Measurements from ENCODE around the gene MCF2L. TPM values are rescaled to one million over a fixed set of nuclear protein-coding genes. Genes with fewer than 3 reads are reported as not detected.

MCF2L gene
- total and polyA plus RNA-seq, 9 of the 15 experiments (the other 6 are each of a cell fraction or from before 2014, with no cell fraction given), result 0.05 to 0.25 (median 0.18) TPM; not detected in 5

DNA sequence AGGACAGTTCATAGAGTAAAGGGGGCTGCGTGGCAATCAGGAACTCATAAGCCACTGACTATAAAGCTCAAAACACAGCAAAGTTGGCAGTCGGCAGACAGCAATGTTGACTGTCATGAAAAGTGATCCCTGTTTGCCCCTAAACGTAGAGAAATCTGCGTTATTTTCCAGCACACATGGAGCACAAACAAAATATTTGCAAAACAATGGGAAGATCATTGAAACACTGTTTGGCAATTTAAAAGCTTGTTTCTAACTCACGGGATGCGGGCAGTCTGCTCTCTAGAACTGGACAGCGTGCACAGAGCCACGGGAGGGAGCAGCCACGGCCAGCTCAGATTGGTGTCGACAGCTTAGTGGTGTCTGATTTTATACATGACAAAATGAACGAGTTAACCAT is 130.1 kb downstream of the MCF2L start:
- Histone ChIP-seq H3K27ac (ENCODE audit: extremely low read depth, low read depth, low read length) (no peak overlapping the region), H4K20me1 (replicated peaks; ENCODE audit: control insufficient read depth, insufficient read depth, low read length) (peaks cover 2% of the 10 kb centered on the region; the same call in 1 of the 2 replicates), H3K79me2 (ENCODE audit: control insufficient read depth, insufficient read depth, low read length) (no peaks in the 10 kb centered on the region), H3K36me3 (ENCODE audit: control insufficient read depth, insufficient read depth, low read length) (no peaks in the 10 kb centered on the region), H3K9me1 (ENCODE audit: control insufficient read depth, insufficient read depth, low read length) (no peaks in the 10 kb centered on the region), H3K9me3 (replicated peaks; ENCODE audit: control insufficient read depth, insufficient read depth, low read depth, low read length) (no peaks in the 10 kb centered on the region), H3K9ac (ENCODE audit: insufficient read depth in 1 of 2, low read depth in 2 of 2, low read length in 2 of 2) (no peak overlapping the region), H3K4me3 (no peak overlapping the region), H3K27me3 (ENCODE audit: control insufficient read depth in 2 of 2, insufficient read depth in 2 of 2, low read length in 2 of 2) (peaks cover 29 to 79% of the 10 kb centered on the region in 2 experiments), H3K4me2 (ENCODE audit: insufficient read depth, low read length) (no peak overlapping the region), H2AFZ (ENCODE audit: low read depth, low read length) (no peak overlapping the region), H3K4me1 (replicated peaks in 1 of 2; ENCODE audit: control insufficient read depth in 2 of 2, insufficient read depth in 2 of 2, low read length in 2 of 2) (0 out of 5 replicates have a peak, but pooled peaks cover 0 to 4% of the 10 kb centered on the region in 2 experiments)
- WGBS (ENCODE audit: insufficient coverage, low coverage, missing lambda C conversion rate), result 2% methylated on average over 11 of the region's 11 CpGs
- ATAC-seq, result no peak
- FAIRE-seq, result no peak
- POLR2A ChIA-PET, result interaction anchor here (0.5 to 1.0 kb wide), 2 partner anchors 9 to 330 kb away, joined by 3 to 4 read pairs; no protein-coding TSS in a partner anchor
- CTCF ChIA-PET (ENCODE audit: low intra/inter-chr PET ratio), result no interaction called here
- in situ Hi-C loops (cut with MboI) (no loop called here), intact Hi-C loops (cut with micrococcal nuclease) (no loop called here)
- no peak for DNase-seq (ENCODE audit: extremely low read depth in 1 of 4, low spot score in 3 of 4)
- BruUV-seq (replicated peaks), result no TSS peak
- TF ChIP-seq, protein P1, sequence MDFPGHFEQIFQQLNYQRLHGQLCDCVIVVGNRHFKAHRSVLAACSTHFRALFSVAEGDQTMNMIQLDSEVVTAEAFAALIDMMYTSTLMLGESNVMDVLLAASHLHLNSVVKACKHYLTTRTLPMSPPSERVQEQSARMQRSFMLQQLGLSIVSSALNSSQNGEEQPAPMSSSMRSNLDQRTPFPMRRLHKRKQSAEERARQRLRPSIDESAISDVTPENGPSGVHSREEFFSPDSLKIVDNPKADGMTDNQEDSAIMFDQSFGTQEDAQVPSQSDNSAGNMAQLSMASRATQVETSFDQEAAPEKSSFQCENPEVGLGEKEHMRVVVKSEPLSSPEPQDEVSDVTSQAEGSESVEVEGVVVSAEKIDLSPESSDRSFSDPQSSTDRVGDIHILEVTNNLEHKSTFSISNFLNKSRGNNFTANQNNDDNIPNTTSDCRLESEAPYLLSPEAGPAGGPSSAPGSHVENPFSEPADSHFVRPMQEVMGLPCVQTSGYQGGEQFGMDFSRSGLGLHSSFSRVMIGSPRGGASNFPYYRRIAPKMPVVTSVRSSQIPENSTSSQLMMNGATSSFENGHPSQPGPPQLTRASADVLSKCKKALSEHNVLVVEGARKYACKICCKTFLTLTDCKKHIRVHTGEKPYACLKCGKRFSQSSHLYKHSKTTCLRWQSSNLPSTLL (IDR thresholded peaks at IDR 0.05), result no peak
- TF ChIP-seq LEF1 (IDR thresholded peaks at IDR 0.05) (no peak), CBFA2T2 (conservative IDR thresholded peaks at IDR 0.05) (no peak), BMI1 (IDR thresholded peaks at IDR 0.05; ENCODE audit: low read length) (0 out of 2 replicates have a peak, but pooled peaks have one; percentile 11), ZNF436 (CRISPR knock-in tag; IDR thresholded peaks at IDR 0.05) (no peak), XRCC3 (IDR thresholded peaks at IDR 0.05) (no peak), RBM17 (IDR thresholded peaks at IDR 0.05; ENCODE audit: borderline replicate concordance, low read depth, low read length) (no peak), CBX8 (IDR thresholded peaks at IDR 0.05; ENCODE audit: borderline replicate concordance, extremely low read depth, low read depth, low read length, poor library complexity, severe bottlenecking) (peak; percentile 93), CBX2 (IDR thresholded peaks at IDR 0.05; ENCODE audit: insufficient read depth, low read length, poor library complexity, severe bottlenecking) (peak; percentile 90), ZNF77 (CRISPR knock-in tag; IDR thresholded peaks at IDR 0.05) (no peak), BHLHE40 (IDR thresholded peaks at IDR 0.05; ENCODE audit: low read length) (no peak), L3MBTL2 (IDR thresholded peaks at IDR 0.05) (no peak), HOXB6 (CRISPR knock-in tag; IDR thresholded peaks at IDR 0.05; ENCODE audit: borderline replicate concordance) (no peak), SPI1 (IDR thresholded peaks at IDR 0.05; ENCODE audit: borderline replicate concordance, low read depth, low read length) (no peak), ZNF146 (CRISPR knock-in tag; IDR thresholded peaks at IDR 0.05; ENCODE audit: unreplicated experiment) (no peak)
- TF ChIP-seq, protein P2, sequence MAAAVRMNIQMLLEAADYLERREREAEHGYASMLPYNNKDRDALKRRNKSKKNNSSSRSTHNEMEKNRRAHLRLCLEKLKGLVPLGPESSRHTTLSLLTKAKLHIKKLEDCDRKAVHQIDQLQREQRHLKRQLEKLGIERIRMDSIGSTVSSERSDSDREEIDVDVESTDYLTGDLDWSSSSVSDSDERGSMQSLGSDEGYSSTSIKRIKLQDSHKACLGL (CRISPR knock-in tag; IDR thresholded peaks at IDR 0.05; ENCODE audit: borderline replicate concordance, poor library complexity, severe bottlenecking), result no peak
- TF ChIP-seq, protein P3, sequence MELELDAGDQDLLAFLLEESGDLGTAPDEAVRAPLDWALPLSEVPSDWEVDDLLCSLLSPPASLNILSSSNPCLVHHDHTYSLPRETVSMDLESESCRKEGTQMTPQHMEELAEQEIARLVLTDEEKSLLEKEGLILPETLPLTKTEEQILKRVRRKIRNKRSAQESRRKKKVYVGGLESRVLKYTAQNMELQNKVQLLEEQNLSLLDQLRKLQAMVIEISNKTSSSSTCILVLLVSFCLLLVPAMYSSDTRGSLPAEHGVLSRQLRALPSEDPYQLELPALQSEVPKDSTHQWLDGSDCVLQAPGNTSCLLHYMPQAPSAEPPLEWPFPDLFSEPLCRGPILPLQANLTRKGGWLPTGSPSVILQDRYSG (tag; conservative IDR thresholded peaks at IDR 0.05; ENCODE audit: low read depth), result no peak

Measured in K562 (cell line).